ENCODE data around the gene SMAD1.

SMAD1 gene

GRCh38 chr4:145481164-145481941, at the start of gene SMAD1:
Gene SMAD1, plus strand, starts transcription at chr4:145481853. Its CDS starts 32,761 bp downstream, at chr4:145514614.
- DNase-seq (ENCODE audit: low read depth in 4 of 4, low spot score in 1 of 4): peak in 3 of 4 experiments; percentile 13 to 38 (median 33)

DNA sequence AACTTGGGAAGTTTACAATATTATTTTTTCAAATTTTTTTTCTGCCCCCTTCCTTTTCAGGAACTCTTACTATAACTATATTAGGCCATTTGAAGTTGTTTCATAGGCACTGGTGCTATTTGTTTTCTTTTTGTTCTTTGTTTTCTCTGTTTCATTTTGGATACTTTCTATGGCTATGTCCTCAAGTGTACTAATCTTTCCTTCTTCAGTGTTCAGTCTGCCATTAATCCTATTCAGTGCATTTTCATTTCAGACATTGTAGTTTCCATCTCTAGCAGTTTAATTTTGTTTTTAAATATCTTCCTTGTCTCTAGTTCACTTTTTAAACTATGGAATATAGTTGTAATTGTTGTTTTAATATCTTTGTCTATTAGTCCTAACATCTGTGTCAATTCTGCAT, 48.0 kb upstream of the SMAD1 start:
- DNase-seq (ENCODE audit: low read depth in 4 of 4, low spot score in 1 of 4): no peak

DNA sequence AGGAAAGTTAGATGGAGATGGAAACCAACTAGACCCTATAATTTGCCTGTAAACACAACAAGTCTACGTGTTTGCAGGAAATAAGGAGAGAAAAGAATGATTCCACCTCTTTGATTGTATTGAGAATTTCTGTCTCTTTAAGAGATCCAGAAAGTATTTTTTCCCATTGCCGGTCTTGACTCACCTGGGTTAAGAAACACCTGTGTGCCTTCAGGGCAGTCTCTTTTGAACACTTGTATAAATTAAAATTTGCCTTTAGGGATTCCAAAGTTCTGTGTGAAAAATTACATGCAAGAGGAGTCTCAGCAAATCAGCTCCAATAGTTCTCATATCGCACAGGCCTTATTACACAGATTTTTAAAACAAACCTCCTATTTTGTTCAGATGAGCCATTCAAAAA, 46.0 kb upstream of the SMAD1 start:
- DNase-seq (ENCODE audit: low read depth in 4 of 4, low spot score in 1 of 4): no peak

GRCh38 chr4:145436114-145436513, 45.5 kb upstream of the SMAD1 start:
- no peak for DNase-seq (ENCODE audit: low read depth in 4 of 4, low spot score in 1 of 4)

DNA sequence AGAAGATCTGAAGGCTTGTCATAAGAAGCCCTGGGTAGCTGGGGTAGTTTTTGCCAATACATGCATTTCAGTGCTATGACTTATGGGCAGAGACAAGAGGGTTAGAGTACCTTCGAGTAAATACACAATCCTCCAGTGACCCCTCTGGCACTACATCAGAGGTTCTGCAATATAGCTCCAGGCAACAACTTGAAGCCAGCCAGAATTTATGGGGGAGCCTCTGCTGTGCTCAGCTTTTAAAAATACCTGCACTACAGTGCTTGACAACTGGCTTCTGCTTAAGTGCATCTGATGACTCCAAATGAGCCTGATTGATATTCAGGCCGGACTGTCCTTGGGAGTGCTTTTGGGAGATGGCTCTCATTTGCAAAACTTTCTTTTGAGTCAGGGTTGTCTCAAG, 44.9 kb upstream of the SMAD1 start:
- no peak for DNase-seq (ENCODE audit: low read depth in 4 of 4, low spot score in 1 of 4)

DNA sequence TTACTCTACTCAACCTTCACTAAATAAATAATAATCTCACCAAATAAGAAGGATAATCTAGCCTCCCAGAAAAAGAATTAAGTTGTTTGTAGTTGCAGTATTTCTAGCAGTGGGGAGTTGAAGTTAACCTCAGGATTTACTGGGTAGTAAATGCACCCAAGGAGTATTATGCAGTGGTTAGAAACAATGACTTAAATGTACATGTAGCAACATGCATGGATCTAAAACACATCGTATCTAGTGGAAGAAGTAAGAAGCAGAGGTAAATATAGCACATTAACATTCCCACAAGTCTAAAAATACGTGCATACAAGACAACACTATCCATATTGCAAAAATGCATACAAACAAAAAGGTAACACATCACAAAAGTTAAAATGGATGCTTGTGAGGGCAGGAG, 44.2 kb upstream of the SMAD1 start:
- DNase-seq (ENCODE audit: low read depth in 4 of 4, low spot score in 1 of 4): no peak

GRCh38 chr4:145438298-145438697, 43.4 kb upstream of the SMAD1 start:
- no peak for DNase-seq (ENCODE audit: low read depth in 4 of 4, low spot score in 1 of 4)

- DNase-seq (ENCODE audit: low read depth in 4 of 4, low spot score in 1 of 4): no peak
Observed at GRCh38 chr4:145440292-145441007, 41.2 kb upstream of the SMAD1 start.

GRCh38 chr4:145446184-145446583, 35.5 kb upstream of the SMAD1 start:
- no peak for DNase-seq (ENCODE audit: low read depth in 4 of 4, low spot score in 1 of 4)

DNA sequence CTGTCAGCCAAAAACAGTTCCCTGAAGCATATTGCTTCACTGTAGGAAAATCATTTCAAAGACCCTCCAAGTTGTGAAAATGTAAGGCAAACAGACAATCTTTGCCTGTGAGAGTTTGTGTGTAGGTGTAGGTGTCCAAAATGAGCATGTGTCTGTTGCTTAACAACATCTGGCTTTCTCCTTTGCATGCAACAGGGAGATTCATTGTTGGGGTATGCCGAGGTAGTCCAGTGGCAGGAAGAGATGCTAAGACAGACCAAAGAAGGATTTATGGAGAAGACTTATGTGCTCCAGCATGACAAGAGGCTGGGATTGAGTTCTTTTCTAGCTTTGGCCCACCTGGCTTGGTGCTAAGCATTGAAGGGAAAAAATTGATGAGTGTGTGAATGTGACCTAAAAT, 29.8 kb upstream of the SMAD1 start:
- no peak for DNase-seq (ENCODE audit: low read depth in 4 of 4, low spot score in 1 of 4)

- DNase-seq (ENCODE audit: low read depth in 4 of 4, low spot score in 1 of 4): no peak
Observed at GRCh38 chr4:145452447-145453162, 29.0 kb upstream of the SMAD1 start.

- DNase-seq (ENCODE audit: low read depth in 4 of 4, low spot score in 1 of 4): no peak
Observed at GRCh38 chr4:145453163-145453520, 28.5 kb upstream of the SMAD1 start.

DNA sequence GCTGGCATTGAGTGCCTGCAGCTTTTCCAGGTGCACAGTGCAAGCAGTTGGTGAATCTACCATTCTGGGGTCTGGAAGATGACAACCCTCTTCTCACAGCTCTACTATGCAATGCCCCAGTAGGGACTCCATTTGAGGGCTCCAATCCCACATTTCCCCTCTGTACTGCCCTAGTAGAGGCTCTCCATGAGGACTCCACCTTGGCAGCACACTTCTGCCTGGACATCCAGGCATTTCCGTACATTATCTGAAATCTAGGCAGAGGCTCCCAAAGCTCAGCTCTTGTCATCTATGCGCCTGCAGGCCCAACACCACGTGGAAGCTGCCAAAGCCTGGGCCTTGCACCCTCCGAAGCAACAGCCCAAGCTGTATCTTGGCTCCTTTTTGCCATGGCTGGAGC, 8.4 kb upstream of the SMAD1 start:
- DNase-seq (ENCODE audit: low read depth in 4 of 4, low spot score in 1 of 4): no peak

DNA sequence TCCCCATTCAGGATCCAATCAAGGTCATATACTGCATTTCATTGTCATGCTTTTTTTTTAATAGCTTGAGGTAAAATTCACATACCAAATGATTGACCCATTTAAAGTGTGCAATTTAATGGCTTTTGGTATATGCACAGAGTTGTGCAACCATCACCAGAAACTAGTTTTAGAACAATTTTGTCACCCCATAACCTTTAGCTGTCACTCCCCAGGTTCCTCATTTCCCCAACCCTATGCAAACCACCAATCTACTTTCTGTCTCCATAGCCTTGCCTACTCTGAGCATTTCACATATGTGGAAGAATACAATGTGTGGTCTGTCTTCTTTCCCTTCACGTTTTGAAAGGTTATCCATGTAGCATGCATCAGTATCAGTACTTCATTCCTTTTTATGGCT, 1.4 kb upstream of the SMAD1 start:
- DNase-seq (ENCODE audit: low read depth in 4 of 4, low spot score in 1 of 4): no peak

GRCh38 chr4:145481942-145482208, 222 bp downstream of the SMAD1 start:
- DNase-seq (ENCODE audit: low read depth in 4 of 4, low spot score in 1 of 4): no peak

GRCh38 chr4:145482209-145483037, 770 bp downstream of the SMAD1 start:
- peak; percentile 49 to 70 (median 59) for DNase-seq (ENCODE audit: low read depth in 4 of 4, low spot score in 1 of 4)

DNA sequence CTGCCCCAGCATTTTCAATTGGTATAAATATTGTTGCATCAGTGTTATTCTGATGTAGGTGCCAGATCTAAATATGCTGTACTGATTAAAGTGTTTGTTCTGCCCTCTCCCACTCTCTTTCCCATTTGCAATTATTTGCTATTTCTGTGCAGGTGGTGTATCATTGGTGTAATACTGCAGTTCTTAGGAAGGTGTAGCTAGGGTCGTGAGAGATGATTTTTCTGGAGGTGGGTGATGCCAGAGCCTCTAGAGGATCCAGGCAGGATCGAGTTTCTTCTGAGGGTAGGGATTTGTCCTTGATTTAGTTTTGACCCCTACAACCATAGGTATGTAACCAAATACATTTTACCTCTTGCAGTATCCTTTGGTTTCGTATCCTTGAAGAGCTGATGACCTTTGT, 1.9 kb downstream of the SMAD1 start:
- DNase-seq (ENCODE audit: low read depth in 4 of 4, low spot score in 1 of 4): no peak

GRCh38 chr4:145484225-145484846, 2.7 kb downstream of the SMAD1 start:
- no peak for DNase-seq (ENCODE audit: low read depth in 4 of 4, low spot score in 1 of 4)

- DNase-seq (ENCODE audit: low read depth in 4 of 4, low spot score in 1 of 4): no peak
Observed at GRCh38 chr4:145485120-145485519, 3.5 kb downstream of the SMAD1 start.

GRCh38 chr4:145486603-145487002, 5.0 kb downstream of the SMAD1 start:
- no peak for DNase-seq (ENCODE audit: low read depth in 4 of 4, low spot score in 1 of 4)

- DNase-seq (ENCODE audit: low read depth in 4 of 4, low spot score in 1 of 4): no peak
Observed at GRCh38 chr4:145487631-145488030, 6.0 kb downstream of the SMAD1 start.

Data from stimulated activated CD4-positive, alpha-beta T cell treated with anti-CD3 and anti-CD28 coated beads, Interleukin-1b, Interleukin-23, amount 100 ng/mL, for 24 hours (primary cell).